ENCODE data around the gene SF3B5.
"Not testable (repeated sequence)": the region's sequence is repeated elsewhere in the genome, so short reads cannot be mapped to it uniquely, and the experiment has no call there.

Gene SF3B5

DNA sequence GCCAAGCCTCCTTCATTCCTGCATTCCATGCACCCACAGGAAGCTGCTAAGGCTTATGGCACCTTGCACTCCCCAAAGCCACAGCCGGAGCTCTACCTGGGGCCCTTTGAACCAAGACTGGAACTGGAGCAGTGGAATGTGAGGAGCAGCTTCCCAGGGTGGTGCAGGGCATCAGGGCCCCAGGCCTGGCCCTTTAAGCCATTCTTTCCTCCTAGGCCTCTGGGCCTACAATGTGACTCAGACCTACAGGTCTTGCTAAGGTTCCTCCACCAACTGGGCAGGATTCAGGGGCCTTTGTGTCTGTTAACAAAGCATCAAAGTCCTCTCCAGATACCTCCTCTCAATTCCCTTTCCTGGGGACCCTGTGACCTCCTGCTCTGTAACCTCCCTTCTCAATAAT, 36.2 kb downstream of the SF3B5 start:
- DNase-seq (ENCODE audit: low read depth) = no peak
- TF ChIP-seq, protein P1, sequence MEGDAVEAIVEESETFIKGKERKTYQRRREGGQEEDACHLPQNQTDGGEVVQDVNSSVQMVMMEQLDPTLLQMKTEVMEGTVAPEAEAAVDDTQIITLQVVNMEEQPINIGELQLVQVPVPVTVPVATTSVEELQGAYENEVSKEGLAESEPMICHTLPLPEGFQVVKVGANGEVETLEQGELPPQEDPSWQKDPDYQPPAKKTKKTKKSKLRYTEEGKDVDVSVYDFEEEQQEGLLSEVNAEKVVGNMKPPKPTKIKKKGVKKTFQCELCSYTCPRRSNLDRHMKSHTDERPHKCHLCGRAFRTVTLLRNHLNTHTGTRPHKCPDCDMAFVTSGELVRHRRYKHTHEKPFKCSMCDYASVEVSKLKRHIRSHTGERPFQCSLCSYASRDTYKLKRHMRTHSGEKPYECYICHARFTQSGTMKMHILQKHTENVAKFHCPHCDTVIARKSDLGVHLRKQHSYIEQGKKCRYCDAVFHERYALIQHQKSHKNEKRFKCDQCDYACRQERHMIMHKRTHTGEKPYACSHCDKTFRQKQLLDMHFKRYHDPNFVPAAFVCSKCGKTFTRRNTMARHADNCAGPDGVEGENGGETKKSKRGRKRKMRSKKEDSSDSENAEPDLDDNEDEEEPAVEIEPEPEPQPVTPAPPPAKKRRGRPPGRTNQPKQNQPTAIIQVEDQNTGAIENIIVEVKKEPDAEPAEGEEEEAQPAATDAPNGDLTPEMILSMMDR (conservative IDR thresholded peaks at IDR 0.05; ENCODE audit: low read depth, low read length) = no peak

DNA sequence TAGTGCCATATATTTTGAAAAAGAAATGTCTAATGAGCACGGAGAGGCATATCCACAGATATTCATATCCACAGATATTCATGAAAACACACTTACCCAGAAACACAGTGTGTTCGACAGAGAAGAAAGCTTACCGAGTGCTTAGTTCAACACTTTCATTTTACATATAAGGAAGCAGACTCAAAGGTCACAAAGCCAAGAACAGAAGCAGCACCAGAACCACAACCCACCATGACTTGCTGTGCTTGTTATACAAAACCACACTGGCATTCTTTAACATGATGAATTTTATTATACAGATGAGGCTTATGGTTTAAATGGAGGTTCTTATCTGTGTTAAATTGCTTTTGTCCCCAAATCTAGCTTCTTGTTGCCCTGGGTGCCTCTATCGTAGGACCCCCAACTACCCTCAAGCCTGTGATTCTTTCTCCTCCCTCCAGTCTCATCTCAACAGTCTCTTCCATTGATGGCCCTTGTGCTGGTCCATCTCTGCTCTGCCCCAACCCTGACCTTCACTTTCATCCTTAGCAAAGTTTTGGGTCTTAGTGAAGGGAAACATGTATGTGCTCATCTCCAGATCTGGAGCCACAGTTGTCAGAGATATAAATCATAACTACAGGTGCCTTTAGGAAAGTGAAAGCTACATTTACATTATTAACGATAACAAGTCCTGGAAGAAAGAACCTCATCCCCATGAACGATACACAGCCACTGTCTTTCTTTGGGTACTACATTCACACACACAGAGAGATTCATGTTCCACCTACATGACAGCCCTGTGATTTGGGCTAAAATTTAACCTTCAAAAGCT, 40.0 kb downstream of the SF3B5 start:
- TF ChIP-seq, protein P1 (conservative IDR thresholded peaks at IDR 0.05; ENCODE audit: low read depth, low read length) = no peak
- no peak overlapping the region for H3K4me3 ChIP-seq (ENCODE audit: low read depth, low read length)
- DNase-seq (ENCODE audit: low read depth) = no peak

More for the DNA sequence above, 36.2 kb downstream of the SF3B5 start:
- no peak overlapping the region for H3K4me3 ChIP-seq (ENCODE audit: low read depth, low read length)

DNA sequence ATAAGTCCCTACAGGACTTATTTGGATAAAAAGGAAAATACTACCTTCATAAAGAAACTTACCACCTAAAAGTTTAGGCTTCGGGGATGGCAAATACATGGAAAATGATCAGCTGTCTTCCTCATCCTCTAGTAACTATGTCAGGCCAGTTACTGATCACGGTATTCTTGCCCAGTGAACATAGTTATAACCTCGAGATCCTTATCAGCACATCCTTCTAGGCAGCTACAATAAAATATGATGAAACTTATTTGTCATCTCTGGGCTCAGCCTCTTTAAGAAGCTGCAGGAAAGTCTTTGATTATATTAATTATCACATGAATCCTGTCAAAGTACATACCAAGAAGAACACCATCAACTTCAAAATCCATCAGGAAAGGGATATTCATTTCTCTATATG, 41.8 kb downstream of the SF3B5 start:
- no peak for DNase-seq (ENCODE audit: low read depth)
- H3K4me3 ChIP-seq (ENCODE audit: low read depth, low read length) = no peak overlapping the region
- TF ChIP-seq, protein P1 (conservative IDR thresholded peaks at IDR 0.05; ENCODE audit: low read depth, low read length) = no peak

DNA sequence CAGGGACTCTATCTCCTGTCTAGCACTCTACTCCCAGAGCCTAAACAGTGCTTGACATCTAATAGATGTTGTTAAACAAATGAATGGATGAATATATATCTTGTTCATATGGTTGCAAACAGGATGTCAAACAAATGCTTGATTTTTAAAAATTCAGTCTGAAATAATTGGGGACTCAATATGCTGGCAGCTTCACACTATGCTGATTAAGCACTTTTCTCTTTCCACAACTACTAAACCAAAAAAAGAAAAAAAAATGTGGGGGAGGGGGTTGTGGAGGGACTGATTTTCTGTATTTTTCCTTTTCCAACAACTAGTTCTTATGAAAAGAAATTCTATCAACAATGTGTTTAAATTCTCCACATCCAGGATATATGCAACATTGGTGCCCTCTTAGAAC, 42.9 kb downstream of the SF3B5 start:
- no peak overlapping the region for H3K4me3 ChIP-seq (ENCODE audit: low read depth, low read length)
- TF ChIP-seq, protein P1 (conservative IDR thresholded peaks at IDR 0.05; ENCODE audit: low read depth, low read length) = no peak
- DNase-seq (ENCODE audit: low read depth) = no peak

- no peak overlapping the region for H3K4me3 ChIP-seq (ENCODE audit: low read depth, low read length)
- TF ChIP-seq, protein P1 (conservative IDR thresholded peaks at IDR 0.05; ENCODE audit: low read depth, low read length) = no peak
- no peak for DNase-seq (ENCODE audit: low read depth)
Observed at GRCh38 chr6:144049386-144049785, 46.0 kb downstream of the SF3B5 start.

DNA sequence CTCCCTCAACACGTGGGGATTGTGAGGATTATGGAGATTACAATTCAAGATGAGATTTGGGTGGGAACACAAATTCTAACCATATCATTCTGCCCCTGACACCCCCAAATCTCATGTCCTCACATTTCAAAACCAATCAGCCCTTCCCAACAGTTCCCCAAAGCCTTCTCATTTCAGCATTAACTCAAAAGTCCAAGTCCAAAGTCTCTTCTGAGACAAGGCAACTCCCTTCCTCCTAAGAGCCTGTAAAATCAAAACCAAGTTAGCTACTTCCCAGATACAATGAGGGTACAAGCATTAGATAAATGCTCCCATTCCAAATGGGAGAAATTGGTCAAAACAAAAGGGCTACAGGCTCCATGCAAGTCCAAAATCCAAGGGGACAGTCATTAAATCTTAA, 47.7 kb downstream of the SF3B5 start:
- TF ChIP-seq, protein P1 (conservative IDR thresholded peaks at IDR 0.05; ENCODE audit: low read depth, low read length) = no peak
- H3K4me3 ChIP-seq (ENCODE audit: low read depth, low read length) = no peak overlapping the region
- DNase-seq (ENCODE audit: low read depth) = no peak

DNA sequence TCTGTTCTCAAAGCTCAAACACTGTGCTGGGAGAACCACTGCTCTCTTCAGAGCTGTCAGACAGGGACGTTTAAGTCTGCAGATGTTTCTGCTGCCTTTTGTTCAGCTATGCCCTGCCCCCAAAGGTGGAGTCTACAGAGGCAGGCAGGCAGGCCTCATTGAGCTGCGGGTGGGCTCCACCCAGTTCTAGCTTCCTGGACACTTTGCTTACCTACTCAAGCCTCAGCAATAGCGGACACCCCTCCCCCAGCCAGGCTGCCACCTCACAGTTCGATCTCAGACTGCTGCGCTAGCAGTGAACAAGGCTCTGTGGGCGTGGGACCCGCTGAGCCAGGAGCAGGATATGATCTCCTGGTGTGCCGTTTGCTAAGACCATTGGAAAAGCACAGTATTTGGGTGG, 48.7 kb downstream of the SF3B5 start:
- DNase-seq (ENCODE audit: low read depth); H3K4me3 ChIP-seq (ENCODE audit: low read depth, low read length): not testable (repeated sequence)

- DNase-seq (ENCODE audit: low read depth); H3K4me3 ChIP-seq (ENCODE audit: low read depth, low read length): not testable (repeated sequence)
Observed at GRCh38 chr6:144044989-144045388, 50.4 kb downstream of the SF3B5 start.

Measured in choroid plexus epithelial cell (primary cell).